Right renal pelvis (tissue), 4 donors: ENCODE measurements around the gene POU4F2. TPM values are rescaled to one million over a fixed set of nuclear protein-coding genes. Genes with fewer than 3 reads are reported as not detected.
"Not testable (repeated sequence)": the region's sequence is repeated elsewhere in the genome, so short reads cannot be mapped to it uniquely, and the experiment has no call there.

Experiments
- DNase-seq, 4 donors: peaks; one replicate each; pipeline ENCODE4 v3.0.0-alpha.2; 2013; ENCODE audit warnings: low read depth in 4 of 4, low spot score in 3 of 4, missing footprints in 1 of 4
- polyA plus RNA-seq, 4 donors: library from polyadenylated mRNA; unstranded; fragments of 120-200 nt; gene quantifications; one replicate each; pipeline ENCODE4 v1.2.1, GENCODE V29; 2013; ENCODE audit not compliant: insufficient read length in 4 of 4

Gene POU4F2
- polyA plus RNA-seq, 4 donors = not detected

DNA sequence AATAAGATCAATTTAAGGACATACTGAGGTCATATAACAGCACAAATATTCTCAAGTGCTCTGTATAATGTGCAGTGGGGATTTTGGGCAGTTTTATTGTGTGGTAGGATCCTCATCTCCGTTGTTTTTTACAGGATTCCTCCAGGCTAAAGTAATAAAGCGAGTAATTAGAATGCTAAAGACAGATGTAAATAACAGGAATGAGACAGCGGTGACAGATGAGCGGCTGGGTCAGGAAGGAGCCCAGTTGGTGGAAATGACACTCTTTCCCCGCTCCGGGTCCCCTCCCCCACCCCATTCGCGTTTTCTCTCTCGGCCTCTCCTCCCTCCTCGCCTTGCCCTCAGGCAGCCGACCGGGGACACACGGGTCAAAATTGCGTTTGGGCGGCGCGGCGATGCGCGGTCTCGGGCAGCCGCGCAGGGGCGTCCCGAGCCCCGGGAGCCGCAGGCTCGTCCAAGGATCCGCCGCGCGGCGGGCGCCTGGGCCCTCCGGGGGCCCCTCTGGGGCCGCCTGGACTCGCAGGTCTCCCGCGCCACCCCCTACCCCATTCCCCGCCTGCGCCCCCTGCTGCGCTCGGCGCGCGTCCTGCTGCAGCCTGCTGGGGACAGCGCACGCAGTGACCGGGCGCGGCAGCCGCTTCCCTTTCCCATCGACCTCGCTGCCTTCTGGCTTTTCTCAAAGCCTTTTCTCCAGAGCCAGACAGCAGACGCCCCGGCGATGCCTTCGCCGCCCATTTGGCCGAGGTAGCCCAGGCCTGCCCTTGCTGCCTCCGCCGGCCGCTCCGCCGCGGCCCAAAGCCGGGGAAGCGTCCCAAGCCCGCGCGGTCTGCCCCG lies 16.2 kb downstream of the POU4F2 start:
- no peak for DNase-seq

GRCh38 chr4:146655521-146655856 lies 16.8 kb downstream of the POU4F2 start:
- no peak for DNase-seq

DNA sequence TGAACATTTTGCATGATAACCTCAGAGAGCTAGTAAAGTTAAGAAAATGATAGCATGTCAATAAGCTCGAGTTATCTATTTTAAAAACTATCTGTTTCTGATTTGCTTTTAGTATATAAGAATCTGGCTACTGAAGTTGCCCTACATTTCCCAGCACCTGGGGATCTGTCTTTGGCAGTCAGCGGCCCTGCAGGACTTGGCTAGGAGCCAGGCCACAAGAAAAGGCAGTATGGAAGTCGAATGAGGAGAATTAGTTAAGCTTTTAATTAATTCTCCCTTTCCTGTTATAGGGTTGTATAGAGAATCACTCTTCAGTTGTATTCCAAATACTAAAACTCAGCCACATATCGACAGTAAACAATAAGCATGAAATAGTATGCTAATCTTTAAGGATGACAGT lies 22.7 kb downstream of the POU4F2 start:
- DNase-seq = no peak

GRCh38 chr4:146663968-146664311 lies 25.2 kb downstream of the POU4F2 start:
- DNase-seq = not testable (repeated sequence)

GRCh38 chr4:146674829-146675570 lies 36.3 kb downstream of the POU4F2 start:
- no peak for DNase-seq

Other genes starting within 250 kb of the POU4F2 start
- gene SLC10A7, start 117.0 kb upstream of the POU4F2 start, polyA plus RNA-seq = 10 to 100 TPM; 13.4 to 18.0 (median 16.4) TPM